BJ (cell line): ENCODE measurements around the gene CRYBA1. TPM values are rescaled to one million over a fixed set of nuclear protein-coding genes. Genes with fewer than 3 reads are reported as not detected.

ENCODE experiments used
- CTCF ChIA-PET: fragments of 350-600 bp; formaldehyde crosslinking; extraction: SDS; loops from one replicate; lab custom pipeline; 2021; ENCODE audit warnings: antibody characterized with exemption, inconsistent platforms; lab: Yijun Ruan, JAX
- POLR2A ChIA-PET: fragments of 300-600 bp; sonication (Branson Sonifier 250); formaldehyde crosslinking; extraction: SDS; loops from one replicate; lab custom pipeline; 2021; ENCODE audit warnings: antibody characterized with exemption; lab: Charles Lee
- DNase-seq: peaks from one replicate; pipeline ENCODE4 v3.0.0-alpha.2; 2011; ENCODE audit warnings: low read depth
- H3K27me3 ChIP-seq: 2 replicates; pipeline ENCODE4 v1.6.0; 2011; ENCODE audit warnings: low read length; ENCODE audit not compliant: control insufficient read depth, insufficient read depth
- H3K36me3 ChIP-seq: 2 replicates; pipeline ENCODE4 v1.5.1; 2011; ENCODE audit warnings: low read length; ENCODE audit not compliant: control insufficient read depth, insufficient read depth
- H3K4me3 ChIP-seq: 2 replicates; pipeline ENCODE4 v1.5.1; 2011; ENCODE audit warnings: low read depth, mild to moderate bottlenecking, control low read depth, low read length
- polyA plus RNA-seq: library from polyadenylated mRNA; depleted of rRNA; stranded (reverse); fragments of >200 nt; gene quantifications from 2 replicates; pipeline ENCODE4 v1.2.3, GENCODE V29; 2011
- TF ChIP-seq, protein P1 (sequence below): IDR thresholded peaks from 2 replicates; pipeline ENCODE4 v1.5.1; 2011; ENCODE audit warnings: low read depth, mild to moderate bottlenecking, control low read depth, inconsistent platforms, low read length, moderate library complexity; ENCODE audit not compliant: insufficient read depth

Gene CRYBA1
- polyA plus RNA-seq, 1 experiment: not detected

DNA sequence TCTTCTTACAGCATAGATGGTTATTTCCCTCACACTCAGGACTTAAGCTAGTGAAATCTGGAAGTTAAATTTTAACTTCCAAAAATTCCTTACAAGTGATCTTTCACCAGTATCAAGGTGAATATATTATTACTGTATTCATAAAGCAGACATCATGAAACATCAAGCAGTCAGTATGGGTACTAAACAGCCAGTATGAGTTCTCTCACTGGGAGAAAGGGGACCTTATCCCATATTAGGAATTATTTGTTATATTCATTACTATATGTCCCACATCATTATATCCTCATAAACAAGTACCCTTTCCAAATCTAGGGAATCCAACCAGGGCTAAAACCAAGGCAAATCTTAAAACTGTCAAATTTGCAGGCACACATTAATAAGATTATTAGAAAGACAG lies 32.0 kb downstream of the CRYBA1 start:
- H3K4me3 ChIP-seq: no peak overlapping the region
- no peaks in the 10 kb centered on the region for H3K27me3 ChIP-seq
- ChIA-PET POLR2A (no interaction called here), CTCF (interaction anchor here (1.4 to 2.7 kb wide), 3 partner anchors 13 to 59 kb away, joined by 6 to 8 read pairs (median 7); no protein-coding TSS in a partner anchor)
- no peak for DNase-seq
- TF ChIP-seq, protein P1, sequence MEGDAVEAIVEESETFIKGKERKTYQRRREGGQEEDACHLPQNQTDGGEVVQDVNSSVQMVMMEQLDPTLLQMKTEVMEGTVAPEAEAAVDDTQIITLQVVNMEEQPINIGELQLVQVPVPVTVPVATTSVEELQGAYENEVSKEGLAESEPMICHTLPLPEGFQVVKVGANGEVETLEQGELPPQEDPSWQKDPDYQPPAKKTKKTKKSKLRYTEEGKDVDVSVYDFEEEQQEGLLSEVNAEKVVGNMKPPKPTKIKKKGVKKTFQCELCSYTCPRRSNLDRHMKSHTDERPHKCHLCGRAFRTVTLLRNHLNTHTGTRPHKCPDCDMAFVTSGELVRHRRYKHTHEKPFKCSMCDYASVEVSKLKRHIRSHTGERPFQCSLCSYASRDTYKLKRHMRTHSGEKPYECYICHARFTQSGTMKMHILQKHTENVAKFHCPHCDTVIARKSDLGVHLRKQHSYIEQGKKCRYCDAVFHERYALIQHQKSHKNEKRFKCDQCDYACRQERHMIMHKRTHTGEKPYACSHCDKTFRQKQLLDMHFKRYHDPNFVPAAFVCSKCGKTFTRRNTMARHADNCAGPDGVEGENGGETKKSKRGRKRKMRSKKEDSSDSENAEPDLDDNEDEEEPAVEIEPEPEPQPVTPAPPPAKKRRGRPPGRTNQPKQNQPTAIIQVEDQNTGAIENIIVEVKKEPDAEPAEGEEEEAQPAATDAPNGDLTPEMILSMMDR: no peak
- H3K36me3 ChIP-seq: peaks cover 15% of the 10 kb centered on the region

DNA sequence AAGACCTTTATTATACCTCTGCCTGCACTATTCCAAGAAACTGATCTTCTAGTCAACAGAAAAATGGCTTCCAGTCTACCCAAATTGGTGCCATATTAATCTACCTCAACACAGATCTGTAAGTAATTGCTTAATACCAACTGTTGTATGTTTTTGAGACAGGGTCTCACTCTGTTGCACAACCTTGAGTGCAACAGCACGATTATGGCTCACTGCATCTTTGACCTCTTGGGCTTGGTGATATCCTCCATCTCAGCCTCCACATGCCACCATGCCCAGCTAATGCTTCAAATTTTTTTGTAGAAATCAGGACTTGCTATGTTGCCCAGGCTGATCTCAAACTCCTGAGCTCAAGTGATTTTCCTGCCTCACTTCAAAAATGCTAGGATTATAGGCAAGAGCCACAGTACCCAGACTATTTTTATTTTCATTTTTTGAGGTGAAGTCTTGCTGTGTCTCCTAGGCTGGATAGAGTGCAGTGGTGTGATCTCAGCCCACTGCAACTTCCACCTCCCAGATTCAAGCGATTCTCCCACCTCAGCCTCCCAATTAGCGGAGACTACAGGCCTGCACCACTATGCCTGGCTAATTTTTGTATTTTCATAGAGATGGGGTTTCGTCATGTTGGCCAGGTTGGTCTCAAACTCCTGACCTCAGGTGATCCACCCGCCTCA lies 32.9 kb downstream of the CRYBA1 start:
- ChIA-PET POLR2A (no interaction called here), CTCF (interaction anchor here (1.4 to 2.7 kb wide), 2 partner anchors 29 to 60 kb away, joined by 6 to 8 read pairs; no protein-coding TSS in a partner anchor)
- no peak for DNase-seq
- Histone ChIP-seq H3K27me3 (no peaks in the 10 kb centered on the region), H3K36me3 (peaks cover 13% of the 10 kb centered on the region), H3K4me3 (no peak overlapping the region)
- TF ChIP-seq, protein P1: no peak

DNA sequence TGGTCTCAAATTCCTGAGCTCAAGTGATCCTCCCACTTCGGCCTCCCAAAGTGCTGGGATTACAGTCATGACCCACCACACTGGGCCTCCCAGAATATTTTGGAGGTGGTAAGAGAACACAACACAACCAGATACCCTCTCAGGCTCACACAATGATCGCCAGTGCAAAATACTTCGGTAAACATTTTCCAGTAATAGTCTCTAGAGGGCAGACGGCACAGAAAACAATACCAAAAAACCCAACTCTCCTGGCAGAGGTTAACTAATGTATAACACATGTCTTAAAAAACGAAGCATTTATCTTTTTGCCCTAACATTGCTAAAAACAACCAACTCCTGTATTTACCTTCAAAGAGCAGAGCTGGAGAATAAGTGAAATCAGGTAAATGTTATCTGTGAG lies 36.8 kb downstream of the CRYBA1 start:
- Histone ChIP-seq H3K27me3 (no peaks in the 10 kb centered on the region), H3K4me3 (no peak overlapping the region), H3K36me3 (peaks cover 18% of the 10 kb centered on the region)
- ChIA-PET POLR2A (no interaction called here), CTCF (interaction anchor here (1.0 to 2.1 kb wide), 4 partner anchors 8 to 151 kb away, joined by 3 to 5 read pairs (median 4); no protein-coding TSS in a partner anchor)
- TF ChIP-seq, protein P1: peak; percentile 35
- no peak for DNase-seq

DNA sequence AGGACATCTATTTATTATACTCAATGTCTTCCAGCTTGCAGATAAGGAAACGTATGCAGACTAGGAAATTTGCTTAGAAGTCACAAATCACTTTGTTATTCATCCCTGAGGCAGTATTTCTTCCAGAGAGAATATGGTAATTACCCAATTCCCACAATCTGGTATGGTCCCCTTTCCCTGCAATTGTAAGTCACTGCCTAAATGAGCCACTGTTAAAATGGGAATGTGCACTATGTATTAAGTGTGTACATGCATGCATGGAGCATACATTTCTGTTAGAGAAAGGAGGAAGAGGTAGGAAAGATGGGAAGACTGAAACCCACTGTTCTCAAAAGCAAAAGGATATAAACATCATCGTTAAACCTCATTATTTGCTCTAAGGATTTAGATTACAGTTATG lies 37.3 kb downstream of the CRYBA1 start:
- Histone ChIP-seq H3K27me3 (no peaks in the 10 kb centered on the region), H3K36me3 (peaks cover 18% of the 10 kb centered on the region), H3K4me3 (no peak overlapping the region)
- POLR2A ChIA-PET: no interaction called here
- CTCF ChIA-PET: interaction anchor here (1.0 to 2.1 kb wide), 4 partner anchors 8 to 152 kb away, joined by 3 to 5 read pairs (median 4); no protein-coding TSS in a partner anchor
- TF ChIP-seq, protein P1: no peak
- no peak for DNase-seq

DNA sequence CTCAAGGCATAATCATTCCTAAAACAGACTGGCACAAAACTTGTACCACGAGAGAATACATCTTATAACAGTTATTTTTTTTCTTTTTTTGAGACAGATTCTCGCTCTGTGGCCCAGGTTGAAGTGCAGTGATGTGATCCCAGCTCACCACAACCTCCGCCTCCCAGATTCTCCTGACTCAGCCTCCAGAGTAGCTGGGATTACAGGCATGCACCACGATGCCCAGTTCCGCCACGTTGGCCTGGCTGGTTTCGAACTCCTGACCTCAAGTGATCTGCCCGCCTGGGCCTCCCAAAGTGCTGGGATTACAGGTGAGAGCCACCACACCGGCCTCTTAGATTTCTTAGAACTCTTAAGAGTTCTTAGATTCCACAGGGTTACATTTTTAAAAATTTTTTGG lies 43.2 kb downstream of the CRYBA1 start:
- ChIA-PET POLR2A (no interaction called here), CTCF (interaction anchor here (1.1 to 4.2 kb wide), 9 partner anchors 33 to 166 kb away, joined by 3 to 50 read pairs (median 8); no protein-coding TSS in a partner anchor)
- no peaks in the 10 kb centered on the region for H3K27me3 ChIP-seq
- no peak overlapping the region for H3K4me3 ChIP-seq
- TF ChIP-seq, protein P1: no peak
- peaks cover 6% of the 10 kb centered on the region for H3K36me3 ChIP-seq
- DNase-seq: no peak
